ENCODE data around the gene AHDC1. TPM values are rescaled to one million over a fixed set of nuclear protein-coding genes. Genes with fewer than 3 reads are reported as not detected.
A peak's percentile ranks its signal among the peaks of the same experiment; 100 is the strongest.

Gene AHDC1
- total and polyA plus RNA-seq, 9 of the 15 experiments (the other 6 are each of a cell fraction or from before 2014, with no cell fraction given): 0.21 to 36.4 (median 4.7) TPM

GRCh38 chr1:27525296-27526272 lies 78.4 kb downstream of the AHDC1 start (continued):
- TF ChIP-seq ZBTB11 (CRISPR knock-in tag; IDR thresholded peaks at IDR 0.05) (peak in 1 of 3 experiments; percentile 64; a peak in 1 of 6 replicates), E2F5 (CRISPR knock-in tag; IDR thresholded peaks at IDR 0.05) (0 out of 2 replicates have a peak, but pooled peaks have one; percentile 59), SOX6 (IDR thresholded peaks at IDR 0.05) (peak; percentile 47; the same call in 1 of the 2 replicates), HDGF (IDR thresholded peaks at IDR 0.05) (peak; percentile 76), ZBTB26 (CRISPR knock-in tag; IDR thresholded peaks at IDR 0.05) (no peak), ZNF766 (CRISPR knock-in tag; conservative IDR thresholded peaks at IDR 0.05) (peak; percentile 76), CAMTA2 (CRISPR knock-in tag; conservative IDR thresholded peaks at IDR 0.05) (peak; percentile 48; the same call in 1 of the 2 replicates), TRIM28 (IDR thresholded peaks at IDR 0.05) (no peak), NKRF (IDR thresholded peaks at IDR 0.05; ENCODE audit: borderline replicate concordance) (peak; percentile 57; the same call in 1 of the 2 replicates), ETV5 (CRISPR knock-in tag; IDR thresholded peaks at IDR 0.05; ENCODE audit: low read depth) (no peak), POLR2AphosphoS5 (IDR thresholded peaks at IDR 0.05; ENCODE audit: control insufficient read depth, insufficient read depth, low read depth, low read length) (peak; percentile 48), TOE1 (IDR thresholded peaks at IDR 0.05; ENCODE audit: borderline replicate concordance) (no peak), TOE1 (CRISPR knock-in tag; IDR thresholded peaks at IDR 0.05; ENCODE audit: borderline replicate concordance, low read depth) (0 out of 2 replicates have a peak, but pooled peaks have one; percentile 69), TCF3 (CRISPR knock-in tag; IDR thresholded peaks at IDR 0.05) (peak; percentile 39; the same call in 1 of the 2 replicates), ZNF280B (CRISPR knock-in tag; IDR thresholded peaks at IDR 0.05) (no peak)

Data from K562 (cell line).